Measurements from ENCODE around the gene TMTC1.
A peak's percentile ranks its signal among the peaks of the same experiment; 100 is the strongest.

Gene TMTC1

DNA sequence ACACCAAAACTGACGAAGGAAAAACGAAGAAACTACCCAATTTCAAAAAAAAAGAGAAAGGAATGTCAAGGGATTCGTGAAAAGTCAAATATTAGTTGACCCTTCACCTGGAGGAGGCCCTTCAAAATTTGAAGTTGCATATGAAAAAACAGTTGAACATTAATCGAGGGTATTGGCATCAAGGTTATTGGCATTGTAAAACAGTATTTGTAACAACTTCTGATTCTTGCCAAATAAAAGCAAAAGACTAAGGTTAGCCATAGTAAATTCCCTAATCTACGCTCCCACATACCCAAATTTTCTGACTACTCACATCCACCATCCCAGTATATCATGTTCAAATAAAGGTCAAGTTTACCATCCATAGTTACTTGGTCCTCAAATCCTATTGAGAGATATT is 118.6 kb downstream of the TMTC1 start:
- no peaks in the 10 kb centered on the region for H3K9me3 ChIP-seq (ENCODE audit: control insufficient read depth, insufficient read depth, low read depth, low read length)
- H3K9ac ChIP-seq (ENCODE audit: low read length) = no peak overlapping the region
- H3K4me1 ChIP-seq (ENCODE audit: control insufficient read depth, insufficient read depth, low read length) = peaks cover 21% of the 10 kb centered on the region

GRCh38 chr12:29662734-29663323 is 120.9 kb downstream of the TMTC1 start:
- no peaks in the 10 kb centered on the region for H3K27me3 ChIP-seq (ENCODE audit: control insufficient read depth, insufficient read depth, low read length)

More for the DNA sequence above, 118.6 kb downstream of the TMTC1 start:
- Histone ChIP-seq H3K36me3 (ENCODE audit: control insufficient read depth, insufficient read depth, low read length) (no peaks in the 10 kb centered on the region), H3K27me3 (ENCODE audit: control insufficient read depth, insufficient read depth, low read length) (no peaks in the 10 kb centered on the region), H3K4me3 (ENCODE audit: low read depth, low read length) (no peak overlapping the region), H3K27ac (ENCODE audit: low read depth, low read length) (no peak overlapping the region)

DNA sequence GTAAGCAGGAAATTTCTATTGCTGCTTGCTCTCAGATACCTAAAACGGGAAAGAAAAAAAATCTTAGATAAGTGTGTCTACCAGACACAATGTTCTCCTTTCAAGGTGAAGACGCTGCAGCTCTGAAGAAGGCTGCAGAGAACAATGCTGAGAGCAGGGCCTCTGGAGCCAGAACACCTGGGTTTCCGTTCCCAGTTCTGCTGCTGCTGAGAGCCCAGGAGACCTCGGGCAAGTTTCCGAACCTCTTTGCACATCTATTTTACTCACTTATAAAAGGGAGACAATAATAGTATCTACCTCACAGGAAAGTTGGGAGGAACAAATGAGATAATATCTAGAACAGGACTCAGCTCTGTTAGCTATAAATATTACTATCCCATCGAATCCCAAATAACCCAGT is 122.9 kb downstream of the TMTC1 start:
- H3K9me3 ChIP-seq (ENCODE audit: control insufficient read depth, insufficient read depth, low read depth, low read length) = no peaks in the 10 kb centered on the region
- no peaks in the 10 kb centered on the region for H3K36me3 ChIP-seq (ENCODE audit: control insufficient read depth, insufficient read depth, low read length)
- H3K27me3 ChIP-seq (ENCODE audit: control insufficient read depth, insufficient read depth, low read length) = no peaks in the 10 kb centered on the region
- no peak overlapping the region for H3K27ac ChIP-seq (ENCODE audit: low read depth, low read length)
- H3K9ac ChIP-seq (ENCODE audit: low read length) = no peak overlapping the region
- H3K4me1 ChIP-seq (ENCODE audit: control insufficient read depth, insufficient read depth, low read length) = peaks cover 7% of the 10 kb centered on the region
- H3K4me3 ChIP-seq (ENCODE audit: low read depth, low read length) = no peak overlapping the region

More at GRCh38 chr12:29662734-29663323, 120.9 kb downstream of the TMTC1 start:
- peaks cover 17% of the 10 kb centered on the region for H3K4me1 ChIP-seq (ENCODE audit: control insufficient read depth, insufficient read depth, low read length)
- H3K4me3 ChIP-seq (ENCODE audit: low read depth, low read length) = no peak overlapping the region
- H3K9ac ChIP-seq (ENCODE audit: low read length) = no peak overlapping the region
- H3K9me3 ChIP-seq (ENCODE audit: control insufficient read depth, insufficient read depth, low read depth, low read length) = no peaks in the 10 kb centered on the region
- no peak overlapping the region for H3K27ac ChIP-seq (ENCODE audit: low read depth, low read length)
- no peaks in the 10 kb centered on the region for H3K36me3 ChIP-seq (ENCODE audit: control insufficient read depth, insufficient read depth, low read length)

DNA sequence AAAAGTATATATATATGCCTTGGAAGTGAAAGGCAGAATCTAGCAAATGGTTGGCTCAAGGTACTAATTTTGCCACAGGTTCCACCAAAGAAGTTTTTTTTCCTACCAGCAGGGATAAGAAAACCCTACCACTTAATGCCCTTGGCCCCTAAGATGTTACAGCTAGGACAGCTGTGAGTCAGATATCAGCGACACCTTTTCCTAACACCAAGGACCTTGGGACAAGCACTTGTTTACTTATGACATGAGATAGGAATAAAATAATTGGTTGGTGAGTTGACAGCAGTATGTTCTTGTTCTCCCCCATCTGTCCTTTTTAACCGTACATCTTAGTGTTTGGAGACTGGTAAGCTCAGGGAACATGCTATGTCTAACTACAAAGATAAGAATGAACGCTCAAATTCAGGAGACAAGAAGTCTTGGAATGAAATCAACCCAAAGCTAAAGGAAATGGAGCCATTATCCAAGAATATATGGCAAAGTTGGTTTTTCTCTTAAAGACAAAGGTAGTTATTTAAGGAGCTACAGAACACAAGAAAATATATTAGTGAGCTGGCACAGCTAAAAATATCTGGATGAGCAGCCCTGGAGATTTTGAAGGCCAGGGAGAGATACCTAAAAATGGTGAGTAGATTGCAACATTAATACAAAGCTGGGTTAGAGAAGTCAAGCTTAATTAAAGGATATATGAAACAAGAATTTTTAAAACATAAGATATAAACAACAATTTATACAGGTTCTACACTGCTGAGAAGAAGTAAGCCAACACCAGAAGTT is 126.8 kb downstream of the TMTC1 start:
- no peak overlapping the region for H3K27ac ChIP-seq (ENCODE audit: low read depth, low read length)
- H3K4me3 ChIP-seq (ENCODE audit: low read depth, low read length) = no peak overlapping the region
- H3K9ac ChIP-seq (ENCODE audit: low read length) = no peak overlapping the region
- H3K36me3 ChIP-seq (ENCODE audit: control insufficient read depth, insufficient read depth, low read length) = no peaks in the 10 kb centered on the region
- no peaks in the 10 kb centered on the region for H3K4me1 ChIP-seq (ENCODE audit: control insufficient read depth, insufficient read depth, low read length)
- no peaks in the 10 kb centered on the region for H3K27me3 ChIP-seq (ENCODE audit: control insufficient read depth, insufficient read depth, low read length)
- no peaks in the 10 kb centered on the region for H3K9me3 ChIP-seq (ENCODE audit: control insufficient read depth, insufficient read depth, low read depth, low read length)

DNA sequence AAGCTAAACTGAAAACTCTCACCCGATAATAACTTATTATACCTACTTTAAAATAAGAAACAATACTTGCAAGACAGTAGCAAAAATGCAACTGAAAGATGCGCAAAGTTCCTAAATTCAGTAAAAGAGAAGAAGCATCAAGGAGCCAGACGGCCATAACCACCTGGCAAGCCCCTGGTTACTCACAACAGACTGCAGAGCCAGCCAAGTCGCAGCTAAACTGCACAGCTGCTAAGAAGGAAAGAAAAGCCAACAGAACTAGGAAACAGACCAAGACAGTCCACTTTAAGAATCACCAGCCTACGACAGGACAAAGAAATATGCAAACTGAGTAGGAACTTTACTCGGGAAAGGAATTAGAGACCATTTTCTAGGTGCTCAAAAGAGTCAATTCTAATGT is 127.9 kb downstream of the TMTC1 start:
- Histone ChIP-seq H3K4me3 (ENCODE audit: low read depth, low read length) (no peak overlapping the region), H3K36me3 (ENCODE audit: control insufficient read depth, insufficient read depth, low read length) (no peaks in the 10 kb centered on the region), H3K9me3 (ENCODE audit: control insufficient read depth, insufficient read depth, low read depth, low read length) (no peaks in the 10 kb centered on the region), H3K4me1 (ENCODE audit: control insufficient read depth, insufficient read depth, low read length) (no peaks in the 10 kb centered on the region), H3K9ac (ENCODE audit: low read length) (no peak overlapping the region), H3K27me3 (ENCODE audit: control insufficient read depth, insufficient read depth, low read length) (no peaks in the 10 kb centered on the region), H3K27ac (ENCODE audit: low read depth, low read length) (no peak overlapping the region)

DNA sequence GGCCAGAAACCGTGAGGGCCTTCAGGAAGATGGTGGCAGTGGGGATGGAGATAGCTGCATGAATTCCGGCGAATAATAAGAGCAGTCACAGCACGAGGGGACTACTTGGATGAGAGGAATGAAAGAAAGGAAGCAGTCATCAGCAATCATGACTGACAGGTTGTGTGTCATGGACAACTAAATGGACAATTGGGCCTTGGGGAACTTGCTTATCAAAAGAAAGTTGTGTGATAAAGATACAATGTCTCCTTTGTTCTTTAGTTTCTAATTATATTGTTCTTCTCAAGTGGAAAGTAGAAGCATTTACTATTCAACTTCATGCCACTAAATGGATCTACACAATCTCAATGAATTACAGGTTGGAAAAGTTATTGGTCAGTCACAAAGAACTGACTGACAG is 130.5 kb downstream of the TMTC1 start:
- H3K27me3 ChIP-seq (ENCODE audit: control insufficient read depth, insufficient read depth, low read length) = no peaks in the 10 kb centered on the region
- no peak overlapping the region for H3K9ac ChIP-seq (ENCODE audit: low read length)
- 0 out of 2 replicates have a peak, but pooled peaks cover 3% of the 10 kb centered on the region for H3K36me3 ChIP-seq (ENCODE audit: control insufficient read depth, insufficient read depth, low read length)
- no peaks in the 10 kb centered on the region for H3K4me1 ChIP-seq (ENCODE audit: control insufficient read depth, insufficient read depth, low read length)
- no peaks in the 10 kb centered on the region for H3K9me3 ChIP-seq (ENCODE audit: control insufficient read depth, insufficient read depth, low read depth, low read length)
- H3K4me3 ChIP-seq (ENCODE audit: low read depth, low read length) = no peak overlapping the region
- H3K27ac ChIP-seq (ENCODE audit: low read depth, low read length) = no peak overlapping the region

- H3K36me3 ChIP-seq (ENCODE audit: control insufficient read depth, insufficient read depth, low read length) = 0 out of 2 replicates have a peak, but pooled peaks cover 3% of the 10 kb centered on the region
- no peaks in the 10 kb centered on the region for H3K9me3 ChIP-seq (ENCODE audit: control insufficient read depth, insufficient read depth, low read depth, low read length)
- H3K4me3 ChIP-seq (ENCODE audit: low read depth, low read length) = no peak overlapping the region
- no peaks in the 10 kb centered on the region for H3K27me3 ChIP-seq (ENCODE audit: control insufficient read depth, insufficient read depth, low read length)
- no peak overlapping the region for H3K9ac ChIP-seq (ENCODE audit: low read length)
- H3K27ac ChIP-seq (ENCODE audit: low read depth, low read length) = no peak overlapping the region
- H3K4me1 ChIP-seq (ENCODE audit: control insufficient read depth, insufficient read depth, low read length) = no peaks in the 10 kb centered on the region
Observed at GRCh38 chr12:29650371-29650770, 133.4 kb downstream of the TMTC1 start.

- H3K4me1 ChIP-seq (ENCODE audit: control insufficient read depth, insufficient read depth, low read length) = no peaks in the 10 kb centered on the region
- no peak overlapping the region for H3K4me3 ChIP-seq (ENCODE audit: low read depth, low read length)
- H3K27me3 ChIP-seq (ENCODE audit: control insufficient read depth, insufficient read depth, low read length) = no peaks in the 10 kb centered on the region
- no peak overlapping the region for H3K9ac ChIP-seq (ENCODE audit: low read length)
- H3K9me3 ChIP-seq (ENCODE audit: control insufficient read depth, insufficient read depth, low read depth, low read length) = no peaks in the 10 kb centered on the region
- 0 out of 2 replicates have a peak, but pooled peaks cover 3% of the 10 kb centered on the region for H3K36me3 ChIP-seq (ENCODE audit: control insufficient read depth, insufficient read depth, low read length)
- no peak overlapping the region for H3K27ac ChIP-seq (ENCODE audit: low read depth, low read length)
Observed at GRCh38 chr12:29649722-29650121, 134.0 kb downstream of the TMTC1 start.

- Histone ChIP-seq H3K27me3 (ENCODE audit: control insufficient read depth, insufficient read depth, low read length) (no peaks in the 10 kb centered on the region), H3K4me3 (ENCODE audit: low read depth, low read length) (no peak overlapping the region), H3K36me3 (ENCODE audit: control insufficient read depth, insufficient read depth, low read length) (no peaks in the 10 kb centered on the region), H3K9ac (ENCODE audit: low read length) (no peak overlapping the region), H3K9me3 (ENCODE audit: control insufficient read depth, insufficient read depth, low read depth, low read length) (no peaks in the 10 kb centered on the region), H3K4me1 (ENCODE audit: control insufficient read depth, insufficient read depth, low read length) (peaks cover 18% of the 10 kb centered on the region), H3K27ac (ENCODE audit: low read depth, low read length) (no peak overlapping the region)
Observed at GRCh38 chr12:29644536-29645162, 139.1 kb downstream of the TMTC1 start.

DNA sequence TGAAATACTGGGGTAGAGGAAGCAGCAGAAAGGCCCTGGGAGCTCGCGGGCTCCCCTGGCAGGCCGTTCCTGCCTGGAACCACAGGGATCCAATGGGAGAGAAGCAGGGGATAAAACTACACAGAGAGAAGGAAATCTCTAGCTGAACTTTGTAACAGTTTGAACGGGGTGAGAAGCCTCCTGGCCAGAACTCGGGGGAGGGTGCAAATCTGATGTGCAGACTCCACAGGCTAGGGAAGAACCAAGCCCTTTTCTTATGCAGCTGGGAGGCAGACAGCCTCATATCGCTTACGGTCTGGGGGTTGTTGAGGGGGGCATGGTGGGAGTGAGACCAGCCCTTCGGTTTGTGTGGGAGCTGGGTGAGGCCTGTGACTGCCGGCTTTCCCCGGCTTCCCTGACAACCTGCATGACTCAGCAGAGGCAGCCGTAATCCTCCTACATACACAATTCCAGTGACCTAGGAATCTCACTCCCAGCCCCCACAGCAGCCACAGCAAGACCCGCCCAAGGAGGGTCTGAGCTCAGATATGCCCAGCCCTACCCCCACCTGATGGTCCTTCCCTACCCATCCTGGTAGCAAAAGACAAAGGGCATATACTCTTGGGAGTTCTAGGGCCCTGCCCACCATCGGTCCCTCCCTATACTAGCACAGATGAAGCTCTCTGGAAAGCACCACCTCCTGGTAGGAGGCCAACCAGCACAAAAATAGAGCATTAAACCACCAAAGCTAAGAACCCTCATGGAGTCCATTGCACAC is 143.0 kb downstream of the TMTC1 start:
- Histone ChIP-seq H3K27me3 (ENCODE audit: control insufficient read depth, insufficient read depth, low read length) (no peaks in the 10 kb centered on the region), H3K36me3 (ENCODE audit: control insufficient read depth, insufficient read depth, low read length) (no peaks in the 10 kb centered on the region), H3K4me1 (ENCODE audit: control insufficient read depth, insufficient read depth, low read length) (peaks cover 24% of the 10 kb centered on the region), H3K9me3 (ENCODE audit: control insufficient read depth, insufficient read depth, low read depth, low read length) (no peaks in the 10 kb centered on the region), H3K9ac (ENCODE audit: low read length) (peak overlapping the region; percentile 60), H3K27ac (ENCODE audit: low read depth, low read length) (peak overlapping the region; percentile 82; the same call in 1 of the 2 replicates), H3K4me3 (ENCODE audit: low read depth, low read length) (peak overlapping the region; percentile 27; the same call in 1 of the 2 replicates)

All from HUES6 (cell line).